Fibroblast of the aortic adventitia (primary cell): ENCODE data around the gene SNCA. TPM values are rescaled to one million over a fixed set of nuclear protein-coding genes. Genes with fewer than 3 reads are reported as not detected.

Source experiments
- DNase-seq: peaks from one replicate; pipeline ENCODE4 v3.0.0-alpha.2; 2010; ENCODE audit warnings: low read depth
- H3K4me3 ChIP-seq: 2 replicates; pipeline ENCODE4 v1.5.1; 2011; ENCODE audit warnings: low read depth, mild to moderate bottlenecking, control low read depth, low read length, moderate library complexity
- total RNA-seq: library from RNA; depleted of rRNA; stranded (reverse); fragments of >200 nt; gene quantifications from 2 replicates; pipeline ENCODE4 v1.2.3, GENCODE V29; 2012; ENCODE audit warnings: low replicate concordance
- TF ChIP-seq, protein P1 (sequence below): IDR thresholded peaks from 2 replicates; pipeline ENCODE4 v1.5.1; 2011; ENCODE audit warnings: mild to moderate bottlenecking, low read length, control low read depth, inconsistent platforms; ENCODE audit not compliant: insufficient read depth

The SNCA gene
- total RNA-seq, 1 donor = 2.3 TPM

DNA sequence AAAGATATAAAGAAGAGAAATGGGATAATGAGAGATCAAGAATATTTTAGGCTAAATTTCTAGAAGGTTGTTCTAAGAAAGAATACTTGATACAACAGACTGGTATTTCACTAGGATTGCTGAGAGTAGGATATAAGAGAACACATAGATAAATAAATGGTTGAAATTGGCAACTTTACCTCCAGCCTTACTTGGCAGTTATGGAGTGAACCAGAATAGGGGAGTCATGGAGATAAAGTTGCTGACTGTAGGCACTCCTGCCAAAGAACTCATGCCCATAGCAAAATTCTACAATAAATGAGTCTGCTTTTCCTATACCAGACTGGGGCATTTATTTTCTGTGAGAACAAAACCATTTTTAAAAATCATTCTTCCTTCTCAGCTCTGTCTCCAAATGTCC is 31.3 kb upstream of the SNCA start:
- TF ChIP-seq, protein P1, sequence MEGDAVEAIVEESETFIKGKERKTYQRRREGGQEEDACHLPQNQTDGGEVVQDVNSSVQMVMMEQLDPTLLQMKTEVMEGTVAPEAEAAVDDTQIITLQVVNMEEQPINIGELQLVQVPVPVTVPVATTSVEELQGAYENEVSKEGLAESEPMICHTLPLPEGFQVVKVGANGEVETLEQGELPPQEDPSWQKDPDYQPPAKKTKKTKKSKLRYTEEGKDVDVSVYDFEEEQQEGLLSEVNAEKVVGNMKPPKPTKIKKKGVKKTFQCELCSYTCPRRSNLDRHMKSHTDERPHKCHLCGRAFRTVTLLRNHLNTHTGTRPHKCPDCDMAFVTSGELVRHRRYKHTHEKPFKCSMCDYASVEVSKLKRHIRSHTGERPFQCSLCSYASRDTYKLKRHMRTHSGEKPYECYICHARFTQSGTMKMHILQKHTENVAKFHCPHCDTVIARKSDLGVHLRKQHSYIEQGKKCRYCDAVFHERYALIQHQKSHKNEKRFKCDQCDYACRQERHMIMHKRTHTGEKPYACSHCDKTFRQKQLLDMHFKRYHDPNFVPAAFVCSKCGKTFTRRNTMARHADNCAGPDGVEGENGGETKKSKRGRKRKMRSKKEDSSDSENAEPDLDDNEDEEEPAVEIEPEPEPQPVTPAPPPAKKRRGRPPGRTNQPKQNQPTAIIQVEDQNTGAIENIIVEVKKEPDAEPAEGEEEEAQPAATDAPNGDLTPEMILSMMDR = no peak
- no peak for DNase-seq
- no peak overlapping the region for H3K4me3 ChIP-seq

GRCh38 chr4:89863533-89863932 is 26.6 kb upstream of the SNCA start:
- TF ChIP-seq, protein P1 = no peak
- H3K4me3 ChIP-seq = no peak overlapping the region
- no peak for DNase-seq

DNA sequence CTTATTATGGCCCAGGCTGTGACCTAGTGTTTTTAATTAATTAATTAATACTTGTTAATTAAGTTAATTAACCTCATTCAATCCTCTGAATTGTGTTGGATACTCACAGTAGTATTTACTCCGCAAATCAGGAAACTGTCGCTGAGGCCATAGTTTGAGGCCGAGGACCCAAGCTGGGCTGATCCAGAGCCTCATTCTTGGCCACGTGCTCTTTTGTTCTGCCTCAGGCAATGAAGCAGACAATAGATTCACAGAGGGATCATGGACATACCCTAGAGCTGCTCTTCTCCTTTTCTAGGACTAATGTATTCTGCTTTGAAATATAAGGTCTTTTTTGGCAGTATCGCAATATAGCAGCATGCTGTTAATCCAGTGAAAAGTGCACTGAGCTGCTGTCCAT is 24.0 kb upstream of the SNCA start:
- TF ChIP-seq, protein P1 = no peak
- no peak for DNase-seq
- no peak overlapping the region for H3K4me3 ChIP-seq

- TF ChIP-seq, protein P1 = no peak
- DNase-seq = no peak
- H3K4me3 ChIP-seq = no peak overlapping the region
Observed at GRCh38 chr4:89855236-89855635, 18.3 kb upstream of the SNCA start.

DNA sequence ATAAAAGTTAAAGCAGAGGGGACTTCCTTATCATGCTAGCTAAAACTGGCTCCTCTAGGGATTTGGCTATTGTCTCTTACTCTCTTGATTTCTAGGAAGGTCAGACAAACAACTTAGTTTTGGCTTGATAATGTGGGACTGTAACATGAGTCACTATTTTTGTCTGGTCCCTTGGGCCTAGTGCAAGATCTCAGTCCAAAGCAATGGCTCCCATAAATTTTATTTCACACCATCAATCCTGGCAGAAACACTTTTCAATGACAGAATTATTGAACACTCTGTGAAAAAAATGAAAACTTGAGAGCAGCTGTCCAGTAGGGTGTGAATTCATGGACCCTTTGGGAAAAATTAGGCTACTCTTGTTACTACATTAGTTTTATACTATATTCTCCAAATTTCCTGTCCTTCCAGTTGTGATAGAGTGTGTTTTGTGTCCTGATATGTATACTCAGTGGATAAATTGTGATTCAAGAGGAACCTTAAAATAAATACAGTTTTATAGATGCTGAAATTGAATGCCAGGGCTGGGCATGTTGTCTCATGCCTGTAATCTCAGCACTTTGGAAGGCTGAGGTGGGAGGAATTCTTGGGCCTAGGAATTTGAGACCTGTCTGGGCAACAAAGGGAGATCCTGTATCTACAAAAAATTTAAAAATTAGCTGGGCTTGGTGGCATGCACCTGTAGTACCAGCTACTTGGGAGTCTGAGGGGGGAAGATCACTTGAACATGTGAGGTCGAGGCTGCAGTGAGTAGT is 10.8 kb upstream of the SNCA start:
- TF ChIP-seq, protein P1 = no peak
- no peak overlapping the region for H3K4me3 ChIP-seq
- DNase-seq = no peak

DNA sequence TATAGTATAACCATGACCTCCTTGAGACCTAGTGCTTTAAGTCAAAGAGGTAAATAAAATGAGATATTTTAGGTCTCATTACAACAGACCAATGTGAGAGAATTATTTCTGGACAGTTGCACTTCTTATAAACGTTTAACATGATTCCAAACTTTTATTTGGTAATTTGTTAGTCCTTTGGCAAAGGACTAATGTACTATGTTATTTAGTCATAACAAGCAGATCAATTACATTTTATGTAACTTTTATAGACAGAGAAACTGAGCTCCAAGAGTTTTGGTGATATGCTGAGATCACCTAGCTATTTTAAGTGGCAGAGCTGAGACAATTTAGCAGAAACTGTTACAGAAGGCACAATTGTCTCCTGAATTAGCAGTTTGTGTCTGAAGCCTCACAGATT is 2.6 kb upstream of the SNCA start:
- TF ChIP-seq, protein P1 = no peak
- DNase-seq = no peak
- H3K4me3 ChIP-seq = no peak overlapping the region

DNA sequence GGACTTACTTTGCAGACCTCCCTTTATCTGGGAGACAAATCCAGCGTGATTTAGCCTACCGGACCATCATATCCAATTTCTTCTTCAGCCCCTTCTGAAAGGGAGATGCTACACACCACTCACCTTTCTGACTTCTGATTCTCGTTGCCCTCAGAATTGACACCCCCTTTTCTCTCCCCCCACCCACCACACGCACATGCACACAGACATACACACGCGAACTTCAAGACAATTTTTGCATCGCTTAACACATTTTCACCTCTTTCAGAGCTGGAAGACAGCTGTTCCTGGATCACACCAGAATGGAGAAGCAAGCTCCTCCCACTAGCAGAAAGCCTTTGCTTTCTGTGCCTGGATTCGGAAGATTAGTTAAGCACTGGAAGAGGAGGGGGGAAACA is 1.0 kb upstream of the SNCA start:
- TF ChIP-seq, protein P1 = no peak
- DNase-seq = no peak
- no peak overlapping the region for H3K4me3 ChIP-seq
